Osteoblast (primary cell): ENCODE results near the gene DHX35. TPM values are rescaled to one million over a fixed set of nuclear protein-coding genes. Genes with fewer than 3 reads are reported as not detected.

Experiments used
- DNase-seq: peaks from one replicate; pipeline ENCODE4 v3.0.0; 2011; ENCODE audit warnings: low spot score, mixed read lengths; ENCODE audit not compliant: insufficient read length; ENCODE audit errors: missing footprints
- H2AFZ ChIP-seq: 2 replicates; pipeline ENCODE4 v1.6.0; 2011; ENCODE audit warnings: mild to moderate bottlenecking, low read length
- H3K27ac ChIP-seq: 2 replicates; pipeline ENCODE4 v1.5.1; 2011; ENCODE audit warnings: mild to moderate bottlenecking, low read depth, low read length, moderate library complexity
- H3K27me3 ChIP-seq: 2 replicates; pipeline ENCODE4 v1.6.0; 2012; ENCODE audit warnings: mild to moderate bottlenecking, control low read depth, inconsistent platforms, low read length, moderate library complexity; ENCODE audit not compliant: insufficient read depth
- H3K36me3 ChIP-seq: 2 replicates; pipeline ENCODE4 v1.5.1; 2011; ENCODE audit warnings: mild to moderate bottlenecking, low read length, control low read depth, moderate library complexity; ENCODE audit not compliant: insufficient read depth
- H3K4me1 ChIP-seq: 2 replicates; pipeline ENCODE4 v1.5.1; 2011; ENCODE audit warnings: mild to moderate bottlenecking, low read length, control low read depth, moderate library complexity; ENCODE audit not compliant: insufficient read depth
- H3K4me2 ChIP-seq: 2 replicates; pipeline ENCODE4 v1.6.0; 2011; ENCODE audit warnings: mild to moderate bottlenecking, low read length; ENCODE audit not compliant: insufficient read depth
- H3K4me3 ChIP-seq: fragments of 200-600 bp; sonication (generic); 3 replicates; pipeline ENCODE4 v1.5.1; 2012; ENCODE audit warnings: mild to moderate bottlenecking, low read length, inconsistent platforms; ENCODE audit not compliant: insufficient read depth
- H3K79me2 ChIP-seq: 2 replicates; pipeline ENCODE4 v1.6.0; 2012; ENCODE audit warnings: mild to moderate bottlenecking, low read length, control low read depth, inconsistent platforms; ENCODE audit not compliant: insufficient read depth
- H3K9me3 ChIP-seq: 2 replicates; pipeline ENCODE4 v1.5.1; 2011; ENCODE audit warnings: low read depth, low read length, control low read depth
- H4K20me1 ChIP-seq: 2 replicates; pipeline ENCODE4 v1.6.0; 2012; ENCODE audit warnings: mild to moderate bottlenecking, low read length, control low read depth; ENCODE audit not compliant: insufficient read depth
- CTCF ChIP-seq: IDR thresholded peaks from 2 replicates; pipeline ENCODE4 v1.5.1; 2011; ENCODE audit warnings: mild to moderate bottlenecking, low read depth, low read length, moderate library complexity; ENCODE audit errors: extremely low read depth
- total RNA-seq: library from RNA; depleted of rRNA; stranded (reverse); fragments of >200 nt; gene quantifications from 2 replicates; pipeline ENCODE4 v1.2.3, GENCODE V29; 2012

DHX35 gene
- total RNA-seq, 1 donor: 10.5 TPM

DNA sequence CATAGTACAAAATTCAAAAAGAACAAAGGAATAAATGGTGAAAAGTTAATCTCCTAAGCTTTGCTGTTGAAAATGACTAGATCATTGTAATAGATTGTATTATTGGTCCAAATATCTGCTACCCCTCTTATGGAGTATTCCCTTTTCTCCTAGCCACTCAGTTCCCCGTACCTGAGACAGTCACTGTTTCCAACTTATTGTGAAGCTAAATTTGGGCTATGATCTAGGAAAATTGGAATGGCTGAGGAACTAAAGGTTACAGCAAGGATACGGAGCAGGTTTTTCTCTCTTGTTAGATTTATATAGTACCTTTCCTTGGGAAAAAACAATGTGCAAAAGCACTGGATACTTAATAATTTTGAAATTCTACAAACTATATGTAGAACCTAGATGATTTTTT is 17.3 kb downstream of the DHX35 start:
- Histone ChIP-seq H3K9me3 (no peaks in the 10 kb centered on the region), H3K36me3 (peaks cover 12% of the 10 kb centered on the region), H3K4me1 (no peaks in the 10 kb centered on the region), H3K27me3 (no peaks in the 10 kb centered on the region), H3K4me2 (no peak overlapping the region), H2AFZ (no peak overlapping the region), H3K4me3 (no peak overlapping the region), H3K27ac (no peak overlapping the region), H3K79me2 (peaks cover 36% of the 10 kb centered on the region), H4K20me1 (no peaks in the 10 kb centered on the region)
- no peak for DNase-seq
- no peak for TF ChIP-seq CTCF

GRCh38 chr20:38979842-38980241 is 17.7 kb downstream of the DHX35 start:
- Histone ChIP-seq H3K4me3 (no peak overlapping the region), H3K36me3 (peaks cover 15% of the 10 kb centered on the region), H4K20me1 (no peaks in the 10 kb centered on the region), H3K4me2 (no peak overlapping the region), H3K27ac (no peak overlapping the region), H3K79me2 (peaks cover 32% of the 10 kb centered on the region), H3K9me3 (no peaks in the 10 kb centered on the region), H2AFZ (no peak overlapping the region), H3K4me1 (peaks cover under 1% of the 10 kb centered on the region), H3K27me3 (no peaks in the 10 kb centered on the region)
- no peak for TF ChIP-seq CTCF
- DNase-seq: no peak

- H3K4me2 ChIP-seq: no peak overlapping the region
- peaks cover 8% of the 10 kb centered on the region for H4K20me1 ChIP-seq
- H3K9me3 ChIP-seq: no peaks in the 10 kb centered on the region
- no peak overlapping the region for H3K4me3 ChIP-seq
- peak; percentile 5 for DNase-seq
- no peak for TF ChIP-seq CTCF
- H3K36me3 ChIP-seq: peaks cover 15% of the 10 kb centered on the region
- no peaks in the 10 kb centered on the region for H3K27me3 ChIP-seq
- peaks cover 13% of the 10 kb centered on the region for H3K4me1 ChIP-seq
- no peak overlapping the region for H2AFZ ChIP-seq
- H3K79me2 ChIP-seq: peaks cover 26% of the 10 kb centered on the region
- H3K27ac ChIP-seq: no peak overlapping the region
Measured at GRCh38 chr20:38982291-38982690, 20.1 kb downstream of the DHX35 start.

GRCh38 chr20:38985060-38985459 is 22.9 kb downstream of the DHX35 start:
- H2AFZ ChIP-seq: no peak overlapping the region
- H3K4me3 ChIP-seq: no peak overlapping the region
- no peak for TF ChIP-seq CTCF
- H3K79me2 ChIP-seq: peaks cover 12% of the 10 kb centered on the region
- peak overlapping the region; percentile 2 for H3K27ac ChIP-seq
- peaks cover 13% of the 10 kb centered on the region for H3K4me1 ChIP-seq
- peaks cover 8% of the 10 kb centered on the region for H4K20me1 ChIP-seq
- H3K9me3 ChIP-seq: no peaks in the 10 kb centered on the region
- H3K27me3 ChIP-seq: no peaks in the 10 kb centered on the region
- peak overlapping the region; percentile 58 for H3K4me2 ChIP-seq
- H3K36me3 ChIP-seq: peaks cover 19% of the 10 kb centered on the region
- DNase-seq: no peak
